K562 (cell line): Measurements from ENCODE around the gene SFRP2. TPM values are rescaled to one million over a fixed set of nuclear protein-coding genes. Genes with fewer than 3 reads are reported as not detected.

ENCODE experiments used
- ELF2 ChIP-seq: fragments of 250-450 bp; sonication (Bioruptor Pico); IDR thresholded peaks from 2 replicates; pipeline ENCODE4 v1.5.0; 2021; ENCODE audit warnings: mild to moderate bottlenecking
- ERF ChIP-seq: fragments of 450-650 bp; formaldehyde crosslinking; IDR thresholded peaks from 2 replicates; pipeline ENCODE4 v1.4.0; 2020; ENCODE audit warnings: mild to moderate bottlenecking, mixed read lengths
- FIP1L1 ChIP-seq: fragments of 200-400 bp; formaldehyde crosslinking; IDR thresholded peaks from 2 replicates; pipeline ENCODE4 v1.6.1; 2018; ENCODE audit warnings: mild to moderate bottlenecking, low read depth, low read length; ENCODE audit not compliant: poor library complexity, severe bottlenecking
- GABPB2 ChIP-seq: fragments of 250-450 bp; sonication (Bioruptor Pico); conservative IDR thresholded peaks from 2 replicates; pipeline ENCODE4 v1.5.1; 2021; ENCODE audit warnings: mild to moderate bottlenecking
- HMBOX1 ChIP-seq: sonication (generic); IDR thresholded peaks from 2 replicates; pipeline ENCODE4 v1.6.1; 2016
- IFI16 ChIP-seq: fragments of 250-450 bp; sonication (Bioruptor Pico); IDR thresholded peaks from 2 replicates; pipeline ENCODE4 v2.1.2; 2022; ENCODE audit warnings: mild to moderate bottlenecking, inconsistent platforms
- IRF2 ChIP-seq: sonication (generic); formaldehyde crosslinking; IDR thresholded peaks from 2 replicates; pipeline ENCODE4 v1.8.1; 2022; ENCODE audit warnings: mild to moderate bottlenecking, missing genetic modification reagents
- MBD1 ChIP-seq: fragments of 250-450 bp; sonication (Bioruptor Pico); IDR thresholded peaks from 2 replicates; pipeline ENCODE4 v1.8.0; 2022; ENCODE audit warnings: inconsistent platforms
- RERE ChIP-seq: sonication (generic); formaldehyde crosslinking; IDR thresholded peaks from 2 replicates; pipeline ENCODE4 v1.8.0; 2023; ENCODE audit warnings: missing genetic modification reagents, mild to moderate bottlenecking, borderline replicate concordance
- SRSF3 ChIP-seq: fragments of 200-400 bp; formaldehyde crosslinking; IDR thresholded peaks from 2 replicates; pipeline ENCODE4 v1.6.1; 2016; ENCODE audit warnings: mild to moderate bottlenecking, low read length, moderate library complexity; ENCODE audit not compliant: insufficient read depth
- TAF15 ChIP-seq: fragments of 200-400 bp; formaldehyde crosslinking; IDR thresholded peaks from 2 replicates; pipeline ENCODE4 v1.6.1; 2017; ENCODE audit warnings: mild to moderate bottlenecking, low read depth, low read length, moderate library complexity
- TCF15 ChIP-seq: fragments of 250-450 bp; sonication (Bioruptor Pico); IDR thresholded peaks from 2 replicates; pipeline ENCODE4 v1.8.0; 2022; ENCODE audit warnings: moderate library complexity, mild to moderate bottlenecking, inconsistent platforms
- ZBTB9 ChIP-seq: fragments of 450-650 bp; formaldehyde crosslinking; IDR thresholded peaks from 2 replicates; pipeline ENCODE4 v1.4.0; 2020; ENCODE audit warnings: mild to moderate bottlenecking, moderate library complexity
- ZNF121 ChIP-seq: sonication (generic); formaldehyde crosslinking; conservative IDR thresholded peaks from 2 replicates; pipeline ENCODE4 v1.8.0; 2022; ENCODE audit warnings: missing genetic modification reagents
- ZNF146 ChIP-seq: IDR thresholded peaks from one replicate; pipeline ENCODE4 v1.6.1; 2018; ENCODE audit warnings: missing compliant biosample characterization; ENCODE audit not compliant: unreplicated experiment
- ZNF41 ChIP-seq: fragments of 250-450 bp; sonication (Bioruptor Pico); conservative IDR thresholded peaks from 2 replicates; pipeline ENCODE4 v1.4.0; 2020; ENCODE audit warnings: mild to moderate bottlenecking
- polyA plus RNA-seq, 8 experiments: library from polyadenylated mRNA; depleted of rRNA in 4 of 8; stranded (reverse) in 5 of 8; unstranded in 3 of 8; fragments of >200 nt; fragmentation: Nextera tagmentation in 2 of 8; fragmentation: Illumina TruSeq in 1 of 8; extraction: Ambion mirVana in 2 of 8; extraction: Trizol in 1 of 8; gene quantifications; 2 replicates each; pipeline versions ENCODE4 v1.2.1 to v1.2.3, GENCODE V29; 2011 to 2014; ENCODE audit warnings: inconsistent platforms in 1 of 8, missing spikeins in 1 of 8
- total RNA-seq, 7 experiments: library from RNA; depleted of rRNA in 6 of 7; stranded (reverse); fragments of >200 nt in 6 of 7; fragmentation: Illumina TruSeq in 2 of 7; extraction: Trizol in 2 of 7; gene quantifications; 2 replicates each; pipeline versions ENCODE4 v1.2.1 to v1.2.3, GENCODE V29; 2011 to 2021; ENCODE audit warnings: low replicate concordance in 1 of 7

Gene SFRP2
- total and polyA plus RNA-seq, 9 of the 15 experiments (the other 6 are each of a cell fraction or from before 2014, with no cell fraction given), result 0.29 TPM; not detected in 8

- no peak for TF ChIP-seq ZNF146 (CRISPR knock-in tag)
- no peak for TF ChIP-seq IFI16 (CRISPR knock-in tag)
- no peak for TF ChIP-seq FIP1L1
- TF ChIP-seq GABPB2 (CRISPR knock-in tag), result no peak
- no peak for TF ChIP-seq TCF15 (CRISPR knock-in tag)
- no peak for TF ChIP-seq ZNF41 (CRISPR knock-in tag)
- TF ChIP-seq TAF15, result no peak
- no peak for TF ChIP-seq IRF2 (CRISPR knock-in tag)
- TF ChIP-seq SRSF3, result no peak
- TF ChIP-seq MBD1 (CRISPR knock-in tag), result no peak
- no peak for TF ChIP-seq ELF2 (CRISPR knock-in tag)
- TF ChIP-seq ZBTB9 (CRISPR knock-in tag), result no peak
- no peak for TF ChIP-seq ZNF121 (CRISPR knock-in tag)
- TF ChIP-seq HMBOX1, result no peak
- no peak for TF ChIP-seq ERF (CRISPR knock-in tag)
- TF ChIP-seq RERE (CRISPR knock-in tag), result no peak
Observed at GRCh38 chr4:153791746-153792617, 3.1 kb upstream of the SFRP2 start (continued).
